GM12878 (cell line): ENCODE measurements around the gene GPR18. TPM values are rescaled to one million over a fixed set of nuclear protein-coding genes. Genes with fewer than 3 reads are reported as not detected.

Source experiments
- BCL3 ChIP-seq: IDR thresholded peaks from 2 replicates; pipeline ENCODE4 v1.6.1; 2011; ENCODE audit warnings: borderline replicate concordance, low read depth, mild to moderate bottlenecking, moderate library complexity, low read length; ENCODE audit not compliant: insufficient read depth, poor library complexity, severe bottlenecking
- CBX5 ChIP-seq: sonication (generic); IDR thresholded peaks from 2 replicates; pipeline ENCODE4 v1.6.1; 2016; ENCODE audit warnings: low read depth, moderate library complexity, mild to moderate bottlenecking, inconsistent platforms
- CHD1 ChIP-seq: IDR thresholded peaks from 2 replicates; pipeline ENCODE4 v1.6.1; 2012; ENCODE audit warnings: low read depth, low read length, improper control_type of control experiment
- CHD4 ChIP-seq: fragments of 200-600 bp; sonication (generic); IDR thresholded peaks from 2 replicates; pipeline ENCODE4 v1.6.1; 2016; ENCODE audit warnings: mild to moderate bottlenecking
- E4F1 ChIP-seq: fragments of 450-650 bp; IDR thresholded peaks from 2 replicates; pipeline ENCODE4 v1.6.1; 2018; ENCODE audit warnings: borderline replicate concordance, mild to moderate bottlenecking; ENCODE audit not compliant: partially characterized antibody
- GATAD2B ChIP-seq: fragments of 450-650 bp; conservative IDR thresholded peaks from 2 replicates; pipeline ENCODE4 v1.6.1; 2017; ENCODE audit warnings: low read depth, mild to moderate bottlenecking, moderate library complexity
- HDAC6 ChIP-seq: fragments of 200-600 bp; sonication (generic); IDR thresholded peaks from one replicate; pipeline ENCODE4 v1.8.0; 2017; ENCODE audit warnings: antibody characterized with exemption; ENCODE audit not compliant: unreplicated experiment
- HSF1 ChIP-seq: fragments of 150-350 bp; IDR thresholded peaks from 2 replicates; pipeline ENCODE4 v1.6.1; 2014; ENCODE audit warnings: mild to moderate bottlenecking, low read depth, low read length
- IRF3 ChIP-seq: fragments of 450-650 bp; IDR thresholded peaks from 2 replicates; pipeline ENCODE4 v1.6.1; 2014; ENCODE audit warnings: mild to moderate bottlenecking
- IRF5 ChIP-seq: fragments of 450-650 bp; IDR thresholded peaks from 2 replicates; pipeline ENCODE4 v1.6.1; 2017; ENCODE audit warnings: borderline replicate concordance
- MEF2A ChIP-seq: IDR thresholded peaks from 2 replicates; pipeline ENCODE4 v1.6.1; 2011; ENCODE audit warnings: low read depth, mild to moderate bottlenecking, low read length, moderate library complexity; ENCODE audit not compliant: insufficient read depth
- MXI1 ChIP-seq: fragments of 150-350 bp; IDR thresholded peaks from 2 replicates; pipeline ENCODE4 v1.6.1; 2011; ENCODE audit warnings: low read depth, mild to moderate bottlenecking, inconsistent platforms, low read length, improper control_type of control experiment
- NKRF ChIP-seq: fragments of 450-650 bp; conservative IDR thresholded peaks from 2 replicates; pipeline ENCODE4 v1.6.1; 2017; ENCODE audit warnings: mild to moderate bottlenecking, moderate library complexity
- NR2F1 ChIP-seq: fragments of 450-650 bp; conservative IDR thresholded peaks from 2 replicates; pipeline ENCODE4 v1.6.1; 2017; ENCODE audit warnings: mild to moderate bottlenecking
- PML ChIP-seq: IDR thresholded peaks from 2 replicates; pipeline ENCODE4 v1.6.1; 2012; ENCODE audit warnings: low read length, inconsistent platforms
- RAD21 ChIP-seq: IDR thresholded peaks from 2 replicates; pipeline ENCODE4 v1.6.1; 2011; ENCODE audit warnings: mild to moderate bottlenecking, low read depth, low read length, moderate library complexity; ENCODE audit not compliant: insufficient read depth
- STAT3 ChIP-seq: IDR thresholded peaks from 2 replicates; pipeline ENCODE4 v1.6.1; 2011; ENCODE audit warnings: low read depth, low read length, improper control_type of control experiment
- SUPT20H ChIP-seq: IDR thresholded peaks from 2 replicates; pipeline ENCODE4 v1.6.1; 2011; ENCODE audit warnings: low read depth, mild to moderate bottlenecking, low read length, moderate library complexity, borderline replicate concordance; ENCODE audit not compliant: control insufficient read depth
- USF1 ChIP-seq: IDR thresholded peaks from 2 replicates; pipeline ENCODE4 v1.6.1; 2011; ENCODE audit warnings: borderline replicate concordance, low read depth, mild to moderate bottlenecking, moderate library complexity, mixed read lengths, low read length; ENCODE audit not compliant: insufficient read depth; ENCODE audit errors: extremely low read length
- YY1 ChIP-seq: IDR thresholded peaks from 2 replicates; pipeline ENCODE4 v1.6.1; 2011; ENCODE audit warnings: low read depth, mild to moderate bottlenecking, low read length
- polyA plus RNA-seq, 11 experiments: library from polyadenylated mRNA; depleted of rRNA in 4 of 11; unstranded in 6 of 11; stranded (reverse) in 5 of 11; fragments of >200 nt; fragmentation: Nextera tagmentation in 4 of 11; fragmentation: Illumina TruSeq in 1 of 11; extraction: Ambion mirVana in 4 of 11; extraction: Trizol in 1 of 11; gene quantifications; 1 replicate in 1 of 11; 2 replicates in 10 of 11; pipeline versions ENCODE4 v1.2.1 to v1.2.3, GENCODE V29; 2011 to 2016; ENCODE audit warnings: inconsistent platforms in 2 of 11, missing spikeins in 2 of 11, low read depth in 1 of 11
- total RNA-seq, 4 experiments: library from RNA; depleted of rRNA in 3 of 4; stranded (reverse); fragments of >200 nt in 3 of 4; fragmentation: Illumina TruSeq in 1 of 4; extraction: Trizol in 1 of 4; gene quantifications; 2 replicates each; pipeline versions ENCODE4 v1.2.1 to v1.2.3, GENCODE V29; 2013 to 2021

The GPR18 gene
- total and polyA plus RNA-seq, 10 of the 15 experiments (the other 5 are each of a cell fraction or from before 2014, with no cell fraction given): 3.3 to 12.9 (median 5.2) TPM

- TF ChIP-seq USF1: no peak
- no peak for TF ChIP-seq IRF5
- TF ChIP-seq E4F1: no peak
- TF ChIP-seq GATAD2B: no peak
- no peak for TF ChIP-seq SUPT20H
- no peak for TF ChIP-seq MXI1
- TF ChIP-seq PML: 0 out of 2 replicates have a peak, but pooled peaks have one; percentile 21
- no peak for TF ChIP-seq CBX5
- no peak for TF ChIP-seq HSF1
- no peak for TF ChIP-seq CHD4
- no peak for TF ChIP-seq MEF2A
- no peak for TF ChIP-seq IRF3
- no peak for TF ChIP-seq CHD1
- no peak for TF ChIP-seq RAD21
- no peak for TF ChIP-seq NKRF
- TF ChIP-seq HDAC6: no peak
- TF ChIP-seq STAT3: no peak
- no peak for TF ChIP-seq YY1
- no peak for TF ChIP-seq NR2F1
- TF ChIP-seq BCL3: peak; percentile 8
Observed at GRCh38 chr13:99294198-99294597, 36.0 kb upstream of the GPR18 start (continued).
